Measurements from ENCODE around the gene ANXA3.

The ANXA3 gene

DNA sequence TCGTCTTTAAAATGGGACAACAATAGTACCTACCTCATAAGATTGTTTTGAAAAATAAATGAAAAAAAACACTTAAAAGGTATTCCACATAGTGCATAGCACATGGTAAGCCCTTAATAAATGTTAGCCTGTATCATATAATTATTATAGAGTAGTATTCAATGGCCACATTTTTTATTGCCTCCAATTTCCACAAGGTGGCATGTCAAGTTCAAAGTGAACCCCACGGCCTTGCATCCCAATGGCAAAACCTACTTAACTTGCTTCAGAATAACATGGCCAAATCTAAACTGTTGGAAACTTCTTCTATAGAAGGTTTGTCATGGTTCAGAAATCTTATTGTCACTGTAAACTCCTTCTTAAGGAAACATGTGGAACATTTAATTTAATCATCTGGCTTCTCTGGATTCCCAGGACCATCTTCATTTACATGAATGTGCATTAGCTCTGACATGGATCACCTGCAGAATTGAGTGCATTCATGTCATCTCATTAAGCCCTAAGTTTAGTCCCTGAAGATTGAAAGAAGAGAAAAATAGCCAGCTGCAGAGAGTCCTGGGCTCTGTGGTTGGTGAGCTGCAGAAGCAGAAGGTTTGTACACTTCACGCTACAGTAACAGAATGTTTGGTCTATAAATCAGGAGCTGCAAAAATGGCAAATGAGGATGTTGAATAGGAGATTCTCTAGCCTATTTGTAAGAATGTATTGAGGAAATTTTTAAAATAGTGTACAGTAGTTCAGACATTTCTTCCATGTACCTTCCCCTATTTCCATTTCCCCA lies 61.0 kb downstream of the ANXA3 start:
- no peak for DNase-seq (ENCODE audit: low spot score)

DNA sequence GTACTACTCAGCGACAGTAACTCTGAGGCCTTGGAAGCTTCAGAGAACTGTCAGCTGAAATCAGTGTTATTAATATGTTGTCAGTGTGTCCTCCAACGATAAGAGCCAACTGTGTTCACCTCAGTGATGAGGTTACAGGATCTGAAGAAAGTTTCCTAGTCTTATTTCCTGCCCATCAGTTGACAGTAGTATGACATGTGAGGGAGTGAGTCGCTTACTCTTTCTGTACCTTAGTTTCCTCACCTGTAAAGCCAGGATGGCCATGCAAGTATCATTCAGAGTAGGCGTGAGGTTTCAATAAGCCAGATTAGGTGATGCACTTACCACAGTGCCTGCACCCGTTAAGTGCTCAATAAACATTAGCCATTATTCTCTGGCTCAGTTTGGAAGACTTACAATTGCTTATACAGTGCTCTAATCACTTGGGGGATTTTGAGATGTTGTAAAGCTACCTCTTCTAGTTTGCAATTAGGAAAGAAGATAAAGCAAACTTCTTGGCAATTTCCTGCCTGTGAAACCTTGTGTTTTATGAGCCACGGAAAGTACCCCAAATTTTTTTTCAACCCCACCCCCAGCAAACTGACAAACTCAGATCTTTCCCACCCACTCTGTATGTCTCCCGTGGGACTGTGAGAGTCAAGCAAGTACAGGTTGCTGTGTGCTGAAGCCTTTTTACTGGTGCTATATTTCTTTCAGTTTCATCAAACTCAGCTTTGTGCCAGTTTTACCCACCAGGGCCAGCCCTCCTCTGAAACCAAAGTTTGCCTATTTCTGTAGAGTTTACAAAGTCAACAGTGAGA lies 62.2 kb downstream of the ANXA3 start:
- no peak for DNase-seq (ENCODE audit: low spot score)

DNA sequence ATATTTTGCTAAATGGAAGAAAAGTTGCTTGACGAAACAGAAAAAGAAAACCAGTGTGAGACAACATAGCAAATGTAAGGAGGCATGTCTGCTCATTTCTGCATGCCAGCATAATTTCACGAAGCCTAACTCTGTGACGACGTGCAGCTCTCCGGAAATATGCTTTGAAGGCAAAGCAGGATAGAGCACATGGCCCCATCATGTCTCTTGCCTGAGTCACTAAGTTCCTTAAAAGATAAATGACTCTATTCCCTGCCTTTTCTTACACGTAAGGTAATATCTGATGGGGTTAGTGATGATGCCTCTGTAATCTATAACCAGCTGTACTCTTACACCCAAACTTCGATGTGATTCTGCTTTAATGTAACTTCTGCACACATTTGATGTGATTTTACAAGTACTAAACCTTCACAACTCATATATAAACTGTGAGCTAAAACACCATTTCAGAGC lies 64.5 kb downstream of the ANXA3 start:
- DNase-seq (ENCODE audit: low spot score), result no peak

DNA sequence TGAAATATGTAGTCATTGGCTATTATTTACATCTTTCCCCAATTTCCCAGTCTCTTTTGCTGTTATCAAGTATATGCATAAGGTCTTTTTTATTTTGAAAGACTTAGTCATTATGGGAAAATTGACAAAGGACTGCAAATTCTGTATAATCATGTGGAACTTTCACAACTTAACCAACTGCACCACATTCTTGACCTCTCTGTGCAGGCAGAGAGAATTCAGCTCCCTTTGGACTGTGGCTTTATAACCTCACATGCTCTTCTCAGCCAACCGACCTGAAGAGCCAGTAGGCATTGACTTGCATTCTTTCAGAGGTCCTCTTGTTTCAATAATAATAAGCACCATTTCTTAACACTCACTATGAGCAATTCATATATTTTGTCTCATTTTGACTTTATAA lies 66.9 kb downstream of the ANXA3 start:
- DNase-seq (ENCODE audit: low spot score), result no peak

DNA sequence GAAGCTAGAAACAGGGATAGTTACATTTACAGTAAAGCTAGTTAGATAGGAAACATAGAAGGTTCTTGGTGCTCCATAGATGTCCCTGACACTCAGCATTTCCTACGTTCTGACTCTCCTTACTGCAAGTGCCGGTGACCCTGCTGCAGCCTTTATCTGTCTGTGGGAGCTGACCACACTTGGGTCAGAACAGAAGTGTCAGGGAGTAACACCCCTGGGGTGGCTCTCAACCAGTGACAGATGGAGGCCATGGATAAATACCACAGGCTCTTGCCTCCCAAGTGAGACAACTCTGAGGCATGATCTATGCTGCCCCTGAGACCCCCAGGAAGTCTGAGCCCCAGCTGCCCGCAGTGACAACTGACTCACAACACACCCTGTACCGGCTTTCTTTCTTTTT lies 69.8 kb downstream of the ANXA3 start:
- no peak for DNase-seq (ENCODE audit: low spot score)

DNA sequence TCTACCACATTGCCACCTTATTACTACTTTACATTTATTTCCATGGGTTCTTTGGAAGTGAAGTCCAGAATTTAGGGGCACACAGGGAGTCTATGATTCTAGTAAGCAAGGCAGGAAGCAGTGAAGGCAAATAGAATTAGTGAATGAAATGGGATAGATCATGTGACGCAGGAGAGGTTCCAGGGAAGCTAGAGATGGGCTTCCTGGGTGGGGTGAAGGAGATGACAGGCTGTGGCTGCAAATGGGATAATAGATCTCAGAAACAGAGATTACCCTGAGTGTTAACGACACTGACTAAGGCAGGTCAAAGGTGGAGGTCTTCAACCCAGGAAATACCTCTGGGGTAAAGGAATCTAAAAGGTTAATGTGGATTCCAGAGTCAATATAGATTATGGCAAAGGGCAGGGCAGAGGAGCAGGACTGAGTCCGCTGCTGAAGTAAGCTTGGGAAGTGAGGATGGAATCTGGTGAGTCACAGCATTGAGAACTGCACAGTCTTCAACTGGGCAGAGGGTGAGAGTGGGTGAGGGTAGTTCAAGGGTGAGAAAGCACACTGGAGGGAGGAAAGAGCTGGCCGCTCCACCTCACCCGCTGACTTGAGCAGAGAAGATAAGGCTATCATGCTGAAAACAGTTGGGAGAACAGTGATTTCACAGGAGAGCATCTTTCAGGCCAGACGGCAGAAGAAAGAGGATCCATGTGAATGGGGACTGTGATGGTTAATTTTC lies 70.8 kb downstream of the ANXA3 start:
- DNase-seq (ENCODE audit: low spot score), result no peak

DNA sequence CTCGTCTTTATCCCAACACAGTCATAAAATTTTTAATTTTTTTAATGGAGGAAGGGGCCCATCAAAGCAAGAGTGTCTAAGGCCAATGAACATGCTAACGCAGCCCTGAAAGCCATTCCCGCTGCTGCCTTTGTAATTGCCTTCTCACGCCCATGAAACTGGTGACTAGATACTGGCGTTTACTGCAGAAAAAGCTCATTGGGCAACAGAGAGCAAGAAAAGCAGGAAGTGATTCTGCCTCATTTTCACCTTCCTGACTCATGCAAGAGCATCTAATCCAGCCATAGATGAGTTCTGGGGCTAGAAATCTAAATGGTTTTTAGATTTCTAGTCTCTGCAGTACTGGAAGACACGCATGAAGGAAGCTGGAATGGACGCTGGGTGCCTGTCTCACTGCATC lies 72.5 kb downstream of the ANXA3 start:
- DNase-seq (ENCODE audit: low spot score), result no peak

DNA sequence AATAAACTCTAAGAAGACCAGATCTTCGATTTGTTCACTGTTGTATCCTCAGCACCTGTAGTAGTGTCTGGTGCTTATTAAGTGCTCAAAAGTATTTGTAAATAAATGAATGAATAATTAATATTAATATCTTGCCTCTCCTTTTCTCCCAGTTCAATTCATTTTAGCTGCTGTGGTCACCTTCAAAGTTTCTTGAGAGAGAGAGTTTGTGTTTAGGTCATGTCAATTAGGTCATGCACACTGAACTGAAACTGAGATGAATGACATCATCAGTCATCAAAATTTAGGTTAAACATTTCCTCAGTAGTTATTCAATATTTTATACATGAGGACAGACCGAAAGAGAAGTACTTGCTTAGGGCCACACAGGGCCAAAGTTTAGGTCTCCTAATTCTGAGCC lies 73.5 kb downstream of the ANXA3 start:
- DNase-seq (ENCODE audit: low spot score), result no peak

DNA sequence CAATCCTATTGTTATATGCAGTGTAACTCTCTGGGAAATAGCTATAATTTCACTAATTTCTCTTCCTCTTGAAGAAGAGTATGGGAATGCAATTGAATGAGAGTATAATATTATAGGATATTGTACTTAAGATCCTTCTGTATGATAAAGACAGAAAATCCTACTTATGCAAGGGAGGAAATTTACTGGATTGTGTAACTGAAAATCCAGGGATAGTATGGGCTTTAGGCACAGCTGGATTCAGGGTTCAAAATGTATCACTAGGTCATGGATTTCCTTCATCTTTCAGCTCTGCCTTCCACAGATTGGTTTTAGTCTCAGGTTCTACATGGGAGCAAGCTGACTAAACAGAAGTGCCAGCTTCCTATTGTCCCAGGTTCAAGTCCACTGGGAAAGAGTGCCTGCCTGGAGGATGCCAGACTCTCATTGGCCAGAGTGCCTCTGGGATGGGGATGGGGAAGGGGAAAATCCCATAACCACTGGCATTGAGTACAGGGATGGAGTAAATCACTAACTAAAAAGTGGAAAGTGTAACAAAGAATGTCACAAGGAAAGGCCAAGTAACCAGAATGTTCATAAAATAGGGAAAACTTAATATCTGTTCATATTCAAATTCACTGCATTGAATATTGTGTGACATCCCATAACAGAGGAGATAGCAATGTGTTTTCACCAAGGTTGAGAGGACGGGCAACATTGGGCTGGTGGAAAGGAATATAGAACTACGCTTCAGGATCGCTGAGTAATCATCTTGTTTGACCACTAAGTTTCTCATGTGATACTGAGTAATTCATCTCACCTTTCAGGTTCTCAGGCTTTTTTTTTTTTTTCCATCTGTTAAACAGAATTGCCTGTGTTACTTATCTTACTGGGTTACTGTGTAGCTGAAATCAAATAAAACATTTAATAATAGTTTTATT lies 75.7 kb downstream of the ANXA3 start:
- no peak for DNase-seq (ENCODE audit: low spot score)

DNA sequence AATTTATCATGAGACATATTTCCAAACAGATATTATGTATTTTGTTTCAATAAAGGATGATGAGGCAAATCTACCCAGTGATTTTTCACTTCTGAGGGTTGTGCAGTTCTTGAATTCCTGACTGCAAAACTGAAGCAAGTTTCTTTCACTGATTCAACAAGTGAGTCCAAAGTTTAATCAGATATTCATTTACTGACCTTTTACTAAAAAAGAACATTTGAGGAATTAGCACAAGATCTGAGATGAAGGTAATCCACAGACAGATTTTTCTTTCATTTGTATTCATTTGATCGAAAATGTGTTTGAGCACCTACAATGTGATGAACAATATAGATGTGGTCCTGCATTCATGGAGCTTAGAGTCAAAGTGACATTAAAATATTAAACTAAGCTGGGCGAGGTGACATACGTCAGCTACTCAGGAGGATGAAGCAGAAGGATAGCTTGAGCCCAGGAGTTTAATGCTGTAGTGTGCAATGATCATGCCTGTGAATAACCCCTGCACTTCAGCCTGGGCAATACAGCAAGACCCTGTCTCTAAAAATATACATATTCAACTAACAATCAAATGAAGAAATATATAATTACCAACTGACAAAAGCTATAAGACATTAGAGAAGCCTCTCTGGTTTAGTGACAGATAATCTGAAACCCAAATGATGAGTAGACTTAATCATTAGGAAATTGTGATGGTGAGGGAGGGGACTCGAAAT lies 76.6 kb downstream of the ANXA3 start:
- DNase-seq (ENCODE audit: low spot score), result no peak

DNA sequence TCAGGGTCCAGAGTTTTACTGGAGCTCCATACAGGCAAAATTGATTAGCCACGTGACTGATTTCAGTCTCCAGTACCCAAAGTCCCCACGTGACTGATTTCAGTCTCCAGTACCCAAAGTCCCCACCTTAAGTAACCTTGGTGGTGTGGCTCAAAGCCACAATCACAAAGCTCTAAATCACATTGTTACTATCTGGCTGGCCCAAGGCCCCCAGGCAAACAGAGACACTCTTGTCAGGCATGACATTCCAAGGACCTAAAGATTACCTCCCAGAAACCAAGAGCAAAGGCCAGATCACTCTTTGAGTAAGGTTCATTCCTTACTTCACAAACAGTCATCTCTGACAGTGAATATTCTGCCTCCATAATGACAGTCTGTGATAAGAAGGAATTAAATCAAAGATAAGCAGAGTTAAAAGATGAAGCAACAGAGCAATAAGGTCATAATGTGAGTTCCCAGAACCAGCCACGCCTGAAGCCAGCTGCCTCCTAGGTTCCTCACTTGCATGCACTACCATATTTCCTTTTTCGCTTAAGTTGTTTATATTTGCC lies 78.5 kb downstream of the ANXA3 start:
- DNase-seq (ENCODE audit: low spot score), result no peak

DNA sequence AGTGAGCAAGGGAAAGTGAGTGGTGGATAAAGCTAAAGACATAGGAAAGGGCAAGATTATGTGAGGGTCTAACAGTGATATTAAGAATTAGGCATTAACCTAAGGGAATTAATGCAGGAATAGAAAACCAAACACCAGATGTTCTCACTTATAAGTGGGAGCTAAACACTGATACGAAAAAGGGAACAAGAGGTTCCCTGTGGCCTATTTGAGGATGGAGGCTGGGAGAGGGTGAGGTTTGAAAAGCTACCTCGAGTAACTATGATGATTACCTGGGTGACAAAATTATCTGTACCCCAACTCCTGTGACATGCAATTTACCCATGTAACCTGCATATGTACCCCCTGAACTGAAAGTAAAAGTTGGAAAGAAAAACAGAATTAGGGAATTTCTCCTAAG lies 79.0 kb downstream of the ANXA3 start:
- DNase-seq (ENCODE audit: low spot score), result no peak

DNA sequence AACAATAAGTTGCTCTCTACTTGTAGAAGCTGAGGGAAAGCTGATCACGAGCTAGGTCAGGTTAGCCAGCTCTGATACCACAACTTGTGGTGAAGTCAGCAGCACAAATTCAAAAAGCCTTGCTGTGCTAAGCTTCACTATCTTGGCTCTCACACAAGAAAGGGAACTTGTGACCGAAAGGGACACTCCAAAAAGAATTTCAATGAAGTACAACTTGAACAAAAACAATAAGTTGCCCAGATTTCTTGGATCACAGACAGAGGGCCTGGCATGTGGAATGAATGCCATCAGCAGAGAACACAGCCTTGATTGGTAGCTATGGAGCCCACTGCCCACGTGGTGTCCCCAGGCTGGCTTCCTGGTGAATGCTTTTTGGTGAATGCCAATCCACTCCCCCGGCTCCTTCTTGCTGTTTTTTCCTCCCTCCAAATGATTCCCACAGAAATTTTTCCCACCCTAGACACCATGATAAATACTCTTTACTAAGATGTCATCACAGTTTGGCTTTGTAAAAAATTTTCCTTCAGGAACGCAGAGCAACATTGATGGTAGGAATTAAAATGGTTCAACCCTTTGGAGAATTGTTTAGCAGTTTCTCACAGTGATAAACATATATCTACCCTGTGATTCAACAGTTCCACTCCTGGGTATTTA lies 82.6 kb downstream of the ANXA3 start:
- no peak for DNase-seq (ENCODE audit: low spot score)

DNA sequence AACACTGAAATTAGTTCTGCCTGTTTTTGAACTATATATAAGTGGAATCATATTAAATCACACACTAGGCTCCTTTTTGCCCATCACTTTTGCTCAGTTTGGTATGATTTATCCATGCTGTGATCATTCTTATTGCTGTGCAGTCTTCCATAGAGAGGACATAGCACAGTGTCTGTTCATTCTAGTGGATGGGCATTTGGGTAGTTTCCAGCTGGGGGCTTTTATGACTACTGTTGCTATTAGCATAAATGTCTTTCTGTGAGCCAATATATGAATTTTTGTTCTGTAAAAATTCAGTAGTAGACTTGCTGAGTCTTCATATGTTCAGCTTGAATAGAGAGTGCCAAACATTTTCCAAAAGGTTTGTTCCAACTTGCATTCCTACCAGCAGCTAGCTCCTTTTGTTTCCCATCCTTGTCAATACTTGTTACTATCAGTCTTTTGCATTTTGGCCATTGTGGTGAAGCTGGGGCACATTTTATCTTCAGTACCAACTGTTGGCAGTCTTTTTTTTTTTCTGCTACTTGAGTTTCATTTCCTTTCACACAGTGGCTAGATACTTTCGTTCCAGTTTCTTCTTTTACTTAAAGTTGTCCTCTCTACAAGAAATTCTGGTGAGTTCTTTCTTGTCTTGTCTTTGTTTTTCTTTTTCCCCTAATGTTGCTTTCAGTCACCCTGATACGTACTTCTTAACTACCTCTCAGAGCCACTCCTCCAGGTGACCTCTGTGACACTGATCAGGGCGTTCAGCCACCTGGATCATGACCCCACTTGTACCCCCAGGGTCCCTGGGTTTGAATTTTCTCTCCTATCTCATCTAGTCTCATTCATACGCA lies 87.0 kb downstream of the ANXA3 start:
- no peak for DNase-seq (ENCODE audit: low spot score)

DNA sequence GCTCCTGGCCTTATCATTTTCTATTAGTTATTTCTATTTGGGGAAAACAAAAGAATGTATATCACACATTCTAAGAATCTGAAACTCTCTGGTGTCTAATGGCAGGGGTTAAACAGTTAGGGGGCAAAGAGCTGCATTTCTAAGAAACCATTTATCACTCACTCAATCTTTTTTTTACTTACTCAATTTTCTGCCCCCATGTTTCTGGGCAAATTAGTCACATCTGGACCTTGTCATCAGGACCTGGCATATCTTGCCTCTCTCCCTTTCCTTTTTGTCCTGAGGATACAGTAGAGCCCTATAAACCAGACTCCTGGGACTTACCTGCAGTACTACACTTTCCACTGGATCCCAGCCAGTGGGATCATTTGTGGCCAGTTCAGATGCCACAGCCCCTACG lies 89.1 kb downstream of the ANXA3 start:
- no peak for DNase-seq (ENCODE audit: low spot score)

DNA sequence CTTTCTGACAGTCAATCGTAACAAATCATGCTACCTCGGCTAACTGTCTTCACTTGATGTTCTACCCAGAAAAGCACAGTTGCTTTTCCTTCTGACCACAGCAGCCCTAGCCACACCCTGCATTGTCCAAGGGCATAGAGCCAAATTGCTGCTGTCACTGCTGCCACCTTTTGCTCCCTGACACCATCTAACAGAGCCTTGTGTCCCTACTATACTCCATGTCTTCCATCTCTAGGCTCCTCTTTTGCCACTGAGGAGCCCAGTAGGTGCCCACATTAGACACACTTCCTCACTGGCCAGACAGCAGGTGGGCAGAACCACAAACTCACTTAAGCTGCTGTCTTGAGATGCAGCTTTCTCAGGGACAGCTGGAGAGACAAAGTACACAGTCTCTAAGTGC lies 91.4 kb downstream of the ANXA3 start:
- DNase-seq (ENCODE audit: low spot score), result no peak

DNA sequence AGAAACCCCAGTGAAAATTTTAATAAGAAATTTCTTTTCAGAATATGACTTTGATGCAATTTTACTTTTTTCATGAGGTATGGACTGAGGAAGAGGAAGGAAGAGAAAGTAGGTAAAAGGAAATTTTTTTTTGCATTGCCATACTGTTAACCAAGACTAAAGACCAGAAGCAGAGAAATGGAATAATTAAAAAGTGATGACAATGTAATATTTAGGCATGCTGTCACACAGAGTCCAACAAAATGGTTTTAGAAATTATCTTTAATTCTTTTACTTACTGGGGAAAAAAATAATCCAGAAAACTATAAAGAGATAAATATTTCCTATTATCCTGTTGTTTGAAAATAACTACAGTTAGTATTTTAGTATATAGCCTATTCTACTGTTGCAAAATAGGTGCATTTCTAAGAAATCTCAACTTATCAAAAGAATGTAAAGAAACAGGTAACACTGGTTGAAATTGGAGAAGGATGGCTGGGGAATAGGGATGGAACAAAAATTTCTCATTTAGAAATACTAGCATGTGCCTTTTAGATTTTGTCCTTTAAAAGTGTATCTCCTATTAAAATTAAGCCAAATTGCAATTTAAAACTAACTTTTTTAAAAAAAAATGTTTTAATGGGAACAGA lies 92.6 kb downstream of the ANXA3 start:
- no peak for DNase-seq (ENCODE audit: low spot score)

DNA sequence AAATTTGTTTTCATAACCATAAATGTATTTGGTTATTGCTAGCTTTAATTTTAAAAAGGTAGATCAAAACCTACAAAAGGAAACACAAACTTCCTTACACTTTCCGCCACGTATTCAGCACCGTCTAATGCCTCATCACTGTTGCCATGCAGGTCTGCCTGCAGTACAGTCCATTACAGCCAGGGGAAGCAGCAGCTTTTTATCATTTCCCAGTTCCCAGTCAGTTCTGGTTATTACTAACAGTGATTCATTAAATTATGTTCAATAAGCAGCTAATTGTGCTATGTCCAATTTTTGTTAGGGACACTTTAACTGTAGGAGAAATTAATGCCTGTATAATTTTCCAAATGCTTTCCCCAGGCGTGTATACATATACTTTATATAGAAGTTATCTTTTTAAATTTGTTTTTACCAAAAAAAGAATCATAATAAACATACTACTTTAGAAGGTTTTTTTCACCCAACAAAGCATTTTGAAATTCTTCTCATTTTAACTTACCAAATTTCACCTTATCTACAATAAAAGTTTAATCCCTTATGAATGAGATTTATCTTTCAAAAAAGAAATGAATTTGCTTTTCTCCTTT lies 93.3 kb downstream of the ANXA3 start:
- no peak for DNase-seq (ENCODE audit: low spot score)
